ENCODE measurements around the gene TAB2. TPM values are rescaled to one million over a fixed set of nuclear protein-coding genes. Genes with fewer than 3 reads are reported as not detected.

Gene TAB2
- total RNA-seq, 1 experiment from 2014 or later = 45.8 TPM

GRCh38 chr6:149389509-149390297, 72.2 kb downstream of the TAB2 start:
- intact Hi-C loops (cut with micrococcal nuclease; ENCODE audit: unreplicated experiment) = loop anchor here (10.0 kb wide), 1 partner anchor 65 kb away; no protein-coding TSS in a partner anchor
- Histone ChIP-seq H4K20me1 (ENCODE audit: insufficient read depth) (0 out of 2 replicates have a peak, but pooled peaks cover 8% of the 10 kb centered on the region), H3K4me1 (replicated peaks; ENCODE audit: insufficient read depth) (no peaks in the 10 kb centered on the region), H2AFZ (no peak overlapping the region), H3K9me2 (ENCODE audit: insufficient read depth) (no peaks in the 10 kb centered on the region), H3K27ac (no peak overlapping the region), H3F3A (ENCODE audit: insufficient read depth, low read depth) (no peaks in the 10 kb centered on the region), H3K79me2 (ENCODE audit: low read depth) (peaks cover 76% of the 10 kb centered on the region), H3K4me3 (no peak overlapping the region), H3K4me2 (no peak overlapping the region), H3K27me3 (ENCODE audit: insufficient read depth, low read depth) (no peaks in the 10 kb centered on the region), H3K9me3 (ENCODE audit: insufficient read depth, low read depth) (peaks cover 13% of the 10 kb centered on the region), H3K36me3 (ENCODE audit: low read depth) (peaks cover 37% of the 10 kb centered on the region)
- BruUV-seq (replicated peaks) = no TSS peak
- no peak for TF ChIP-seq CTCF (conservative IDR thresholded peaks at IDR 0.05)
- no peak for TF ChIP-seq EZH2 (IDR thresholded peaks at IDR 0.05; ENCODE audit: low read depth)
- DNase-seq = no peak
- POLR2A ChIA-PET (ENCODE audit: unreplicated experiment) = no interaction called here
- CTCF ChIA-PET = no interaction called here

GRCh38 chr6:149392093-149392492, 74.6 kb downstream of the TAB2 start:
- TF ChIP-seq EZH2 (IDR thresholded peaks at IDR 0.05; ENCODE audit: low read depth) (no peak), CTCF (conservative IDR thresholded peaks at IDR 0.05) (no peak)
- Histone ChIP-seq H3K9me3 (ENCODE audit: insufficient read depth, low read depth) (no peaks in the 10 kb centered on the region; the same call in 1 of the 2 replicates), H3K4me3 (no peak overlapping the region), H3K4me1 (replicated peaks; ENCODE audit: insufficient read depth) (no peaks in the 10 kb centered on the region), H3K9me2 (ENCODE audit: insufficient read depth) (no peaks in the 10 kb centered on the region), H3F3A (ENCODE audit: insufficient read depth, low read depth) (no peaks in the 10 kb centered on the region), H3K27ac (no peak overlapping the region), H3K79me2 (ENCODE audit: low read depth) (peaks cover 64% of the 10 kb centered on the region), H3K4me2 (no peak overlapping the region), H3K36me3 (ENCODE audit: low read depth) (peaks cover 19% of the 10 kb centered on the region), H2AFZ (no peak overlapping the region), H3K27me3 (ENCODE audit: insufficient read depth, low read depth) (no peaks in the 10 kb centered on the region), H4K20me1 (ENCODE audit: insufficient read depth) (0 out of 2 replicates have a peak, but pooled peaks cover 10% of the 10 kb centered on the region)
- BruUV-seq (replicated peaks) = no TSS peak
- intact Hi-C loops (cut with micrococcal nuclease; ENCODE audit: unreplicated experiment) = loop anchor here (10.0 kb wide), 1 partner anchor 67 kb away; no protein-coding TSS in a partner anchor
- CTCF ChIA-PET = no interaction called here
- POLR2A ChIA-PET (ENCODE audit: unreplicated experiment) = no interaction called here
- DNase-seq = no peak

- no peaks in the 10 kb centered on the region; the same call in 1 of the 2 replicates for H3K9me3 ChIP-seq (ENCODE audit: insufficient read depth, low read depth)
- H4K20me1 ChIP-seq (ENCODE audit: insufficient read depth) = 0 out of 2 replicates have a peak, but pooled peaks cover 10% of the 10 kb centered on the region
- no peaks in the 10 kb centered on the region for H3F3A ChIP-seq (ENCODE audit: insufficient read depth, low read depth)
- H3K9me2 ChIP-seq (ENCODE audit: insufficient read depth) = no peaks in the 10 kb centered on the region
- H3K36me3 ChIP-seq (ENCODE audit: low read depth) = peaks cover 18% of the 10 kb centered on the region
- intact Hi-C loops (cut with micrococcal nuclease; ENCODE audit: unreplicated experiment) = loop anchor here (10.0 kb wide), 1 partner anchor 68 kb away; no protein-coding TSS in a partner anchor
- H3K4me1 ChIP-seq (replicated peaks; ENCODE audit: insufficient read depth) = no peaks in the 10 kb centered on the region
- ChIA-PET CTCF (no interaction called here), POLR2A (ENCODE audit: unreplicated experiment) (no interaction called here)
- no peak overlapping the region for H3K4me3 ChIP-seq
- H3K79me2 ChIP-seq (ENCODE audit: low read depth) = peaks cover 60% of the 10 kb centered on the region
- no peak overlapping the region for H3K4me2 ChIP-seq
- H3K27ac ChIP-seq = no peak overlapping the region
- no peaks in the 10 kb centered on the region for H3K27me3 ChIP-seq (ENCODE audit: insufficient read depth, low read depth)
- DNase-seq = no peak
- no peak overlapping the region for H2AFZ ChIP-seq
- TF ChIP-seq CTCF (conservative IDR thresholded peaks at IDR 0.05) (no peak), EZH2 (IDR thresholded peaks at IDR 0.05; ENCODE audit: low read depth) (no peak)
- no TSS peak for BruUV-seq (replicated peaks)
Observed at GRCh38 chr6:149392535-149392934, 75.0 kb downstream of the TAB2 start.

Measured in PC-9 (cell line).